ENCODE results near the gene ARHGEF1.
"Not testable (repeated sequence)": the region's sequence is repeated elsewhere in the genome, so short reads cannot be mapped to it uniquely, and the experiment has no call there.

ARHGEF1 gene

GRCh38 chr19:41863209-41863931 is 19.6 kb upstream of the ARHGEF1 start:
- DNase-seq (ENCODE audit: low read depth), result no peak

- no peak for DNase-seq (ENCODE audit: low read depth)
Measured at GRCh38 chr19:41864374-41864773, 18.6 kb upstream of the ARHGEF1 start.

GRCh38 chr19:41866284-41866683 is 16.7 kb upstream of the ARHGEF1 start:
- DNase-seq (ENCODE audit: low read depth), result no peak

DNA sequence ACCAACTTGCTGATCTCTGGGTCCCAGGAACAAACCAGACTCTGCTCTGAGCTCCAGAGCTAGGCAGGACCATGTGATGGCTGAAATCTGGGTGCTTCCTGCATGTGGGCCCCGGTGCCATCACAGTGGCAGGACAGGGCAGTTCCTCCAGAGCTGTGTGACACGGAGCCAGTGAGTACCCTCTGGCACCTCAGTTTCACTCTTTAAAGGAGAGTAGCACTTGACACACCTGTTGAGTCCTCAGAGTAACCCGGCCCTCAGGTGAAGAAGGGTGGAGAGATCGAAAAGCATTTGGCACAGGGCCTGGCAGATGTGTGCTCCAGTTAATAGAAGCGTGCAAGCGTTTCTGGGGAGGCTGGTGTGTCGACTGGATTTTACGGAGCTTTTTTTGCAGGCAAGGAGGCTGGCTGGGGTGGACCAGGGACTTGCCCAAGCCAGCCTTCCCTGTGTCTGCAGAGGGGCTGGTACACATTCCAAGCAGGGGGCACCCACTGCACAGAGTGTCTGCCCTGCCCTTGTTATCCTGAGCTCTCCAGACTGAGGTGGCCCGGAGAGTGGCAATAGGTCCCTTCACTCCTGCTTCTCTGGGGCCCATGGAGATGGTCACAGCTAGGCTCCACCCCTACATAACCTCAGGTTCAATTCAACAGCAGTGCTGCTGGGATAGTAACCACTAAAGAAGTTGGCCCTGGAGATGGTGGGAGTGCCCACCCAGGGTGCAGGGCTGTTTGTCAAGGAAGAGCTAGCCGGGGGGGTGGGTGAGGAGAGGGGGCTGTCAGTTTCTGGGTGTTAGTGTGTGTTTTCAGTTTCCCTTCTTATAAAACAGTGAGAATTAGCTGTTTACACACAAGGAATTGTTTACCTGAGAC is 14.6 kb upstream of the ARHGEF1 start:
- DNase-seq (ENCODE audit: low read depth), result no peak

DNA sequence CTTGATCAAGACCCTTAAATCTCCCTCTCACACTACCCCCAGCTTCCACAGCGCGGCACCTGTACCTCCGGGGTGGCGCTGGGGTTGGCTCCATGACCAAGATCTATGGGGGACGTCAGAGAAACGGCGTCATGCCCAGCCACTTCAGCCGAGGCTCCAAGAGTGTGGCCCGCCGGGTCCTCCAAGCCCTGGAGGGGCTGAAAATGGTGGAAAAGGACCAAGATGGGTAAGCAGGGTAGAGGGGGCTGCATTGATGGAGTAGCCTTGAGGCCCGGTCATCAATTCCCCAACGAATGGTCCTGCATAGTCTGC is 14.0 kb upstream of the ARHGEF1 start:
- no peak for DNase-seq (ENCODE audit: low read depth)

- DNase-seq (ENCODE audit: low read depth), result no peak
Measured at GRCh38 chr19:41869374-41869955, 13.5 kb upstream of the ARHGEF1 start.

DNA sequence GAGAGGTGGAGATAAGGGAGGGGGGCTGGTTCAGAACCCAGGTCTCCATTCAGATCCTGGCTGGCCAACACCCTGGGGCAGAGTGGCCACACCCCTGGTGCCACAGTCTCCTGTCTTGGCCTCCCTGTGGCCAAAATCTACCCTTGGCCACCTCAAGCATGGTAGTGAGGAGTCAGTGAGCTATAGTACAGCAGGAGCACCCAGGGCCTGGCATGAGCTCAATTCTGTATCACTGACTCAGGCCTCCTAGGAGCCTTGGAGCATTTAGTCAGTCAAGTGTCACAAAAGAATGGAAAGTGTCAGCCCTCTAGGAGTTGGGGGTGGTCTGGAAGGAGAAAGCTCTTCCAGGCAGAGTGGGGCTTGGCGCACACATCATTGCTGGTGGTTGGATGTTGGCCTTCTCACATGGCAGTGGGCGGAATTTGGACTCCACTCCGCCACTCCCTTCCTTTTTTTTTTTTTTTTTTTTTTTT is 12.5 kb upstream of the ARHGEF1 start:
- DNase-seq (ENCODE audit: low read depth), result peak; percentile 33

GRCh38 chr19:41871573-41872383 is 11.2 kb upstream of the ARHGEF1 start:
- DNase-seq (ENCODE audit: low read depth), result no peak

GRCh38 chr19:41872384-41872774 is 10.6 kb upstream of the ARHGEF1 start:
- no peak for DNase-seq (ENCODE audit: low read depth)

- peak; percentile 39 for DNase-seq (ENCODE audit: low read depth)
Measured at GRCh38 chr19:41872775-41873647, 10.0 kb upstream of the ARHGEF1 start.

DNA sequence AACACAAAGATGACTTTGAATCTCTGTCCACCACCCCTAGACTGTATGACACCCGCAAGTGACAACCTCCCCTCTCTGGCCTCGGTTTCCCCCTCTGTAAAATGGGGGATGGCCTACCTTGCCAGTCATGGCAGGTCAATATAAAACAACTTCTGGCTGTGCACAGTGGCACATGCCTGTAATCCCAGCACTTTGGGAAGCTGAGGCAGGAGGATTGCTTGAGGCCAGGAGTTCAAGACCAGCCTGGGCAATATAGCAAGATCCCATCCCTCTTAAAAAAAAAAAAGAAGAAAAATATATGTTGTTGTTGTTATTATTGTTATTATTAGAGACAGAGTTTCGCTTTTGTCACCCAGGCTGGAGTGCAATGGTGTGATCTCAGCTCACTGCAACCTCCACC is 7.0 kb upstream of the ARHGEF1 start:
- DNase-seq (ENCODE audit: low read depth), result not testable (repeated sequence)

DNA sequence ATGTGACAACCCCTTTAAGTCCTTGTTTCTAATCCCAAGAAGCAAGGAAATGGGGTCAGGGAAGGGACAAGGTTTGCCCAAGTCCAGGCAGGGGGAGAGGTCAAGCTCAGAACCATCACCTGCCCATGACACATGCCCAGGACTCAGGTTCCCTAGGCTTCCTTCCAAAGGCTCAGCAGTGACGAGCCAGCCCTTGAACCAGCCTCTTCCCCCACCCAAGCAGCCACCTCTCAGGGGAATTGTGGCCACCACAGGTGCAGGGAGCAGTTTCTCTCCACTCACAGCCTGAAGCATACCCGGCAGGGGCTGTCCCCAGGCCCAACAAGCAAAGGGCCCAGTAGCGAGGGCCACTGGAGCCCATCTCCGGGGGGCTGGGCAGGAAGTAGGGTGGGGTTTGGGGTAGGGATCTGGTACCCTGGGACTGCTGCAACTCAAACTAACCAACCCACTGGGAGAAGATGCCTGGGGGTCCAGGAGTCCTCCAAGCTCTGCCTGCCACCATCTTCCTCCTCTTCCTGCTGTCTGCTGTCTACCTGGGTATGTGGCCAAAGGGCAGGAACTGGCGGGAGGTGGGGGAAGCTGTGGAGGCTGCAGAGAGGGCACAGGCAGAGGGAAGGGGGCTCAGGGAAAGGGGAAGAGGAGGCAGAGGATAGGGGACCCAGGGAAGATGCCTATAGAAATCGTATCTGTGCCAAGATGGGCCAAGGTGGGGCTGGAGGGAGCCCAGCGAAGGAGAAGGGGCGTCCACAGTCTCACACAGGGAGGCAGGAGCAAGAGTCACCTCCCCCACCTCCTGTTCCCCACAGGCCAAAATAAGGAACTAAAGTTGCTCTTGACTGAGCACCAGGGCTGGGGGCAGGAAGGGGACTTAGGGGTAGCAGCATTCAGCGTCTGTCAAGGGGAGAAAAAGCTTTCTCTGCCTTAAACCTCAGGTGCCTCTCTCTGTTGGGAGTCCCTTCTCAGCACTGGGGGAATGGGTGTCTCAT is 5.8 kb upstream of the ARHGEF1 start, which contains the start of gene CD79A:
CD79A (plus strand) TSS at position 433 of the 986 bp plus-strand sequence; CDS start at position 459, 26 bp downstream.
- DNase-seq (ENCODE audit: low read depth), result no peak

- no peak for DNase-seq (ENCODE audit: low read depth)
Measured at GRCh38 chr19:41877916-41878905, 4.8 kb upstream of the ARHGEF1 start.

DNA sequence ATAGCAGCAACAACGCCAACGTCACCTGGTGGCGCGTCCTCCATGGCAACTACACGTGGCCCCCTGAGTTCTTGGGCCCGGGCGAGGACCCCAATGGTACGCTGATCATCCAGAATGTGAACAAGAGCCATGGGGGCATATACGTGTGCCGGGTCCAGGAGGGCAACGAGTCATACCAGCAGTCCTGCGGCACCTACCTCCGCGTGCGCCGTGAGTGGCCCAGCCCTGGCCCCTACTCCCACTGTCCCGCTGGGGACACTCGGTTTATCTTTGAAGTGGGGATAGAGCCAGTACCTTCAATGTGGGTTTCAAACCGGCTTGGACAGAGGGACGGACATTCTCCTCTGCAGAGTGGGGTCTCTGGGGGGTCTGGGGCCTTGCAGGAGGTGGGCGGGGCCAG is 3.9 kb upstream of the ARHGEF1 start:
- no peak for DNase-seq (ENCODE audit: low read depth)

DNA sequence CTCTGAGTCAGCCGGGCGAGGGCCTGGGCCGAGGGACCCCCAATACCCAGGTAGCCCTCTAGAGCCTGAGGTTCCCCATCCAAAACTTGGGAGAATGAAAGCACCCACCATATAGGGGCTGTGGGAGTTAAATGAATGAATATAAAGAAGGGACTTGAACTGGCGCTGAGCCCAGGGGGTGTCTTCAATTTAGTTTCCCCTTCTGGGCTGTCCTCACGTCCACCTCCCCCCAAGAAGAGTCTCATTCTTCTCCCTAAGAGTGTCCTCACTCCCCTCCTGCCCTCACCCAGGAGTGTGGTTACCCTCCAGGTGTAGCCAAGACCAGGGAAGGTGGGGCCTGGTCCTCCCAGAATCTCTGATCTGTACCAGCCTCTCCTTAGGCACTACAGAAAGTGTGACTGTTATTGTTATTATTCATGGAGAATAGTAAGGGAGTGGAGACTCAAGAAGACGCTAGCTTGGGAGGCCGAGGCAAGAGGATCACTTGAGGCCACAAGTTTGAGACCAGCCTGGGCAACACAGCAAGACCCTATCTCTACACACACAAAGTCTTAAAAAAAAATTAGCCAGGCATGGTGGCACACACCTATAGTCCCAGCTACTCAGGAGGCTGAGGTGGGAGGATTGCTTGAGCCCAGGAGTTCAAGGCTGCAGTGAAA is 3.2 kb upstream of the ARHGEF1 start:
- no peak for DNase-seq (ENCODE audit: low read depth)

GRCh38 chr19:41880329-41880708 is 2.7 kb upstream of the ARHGEF1 start:
- DNase-seq (ENCODE audit: low read depth), result no peak

DNA sequence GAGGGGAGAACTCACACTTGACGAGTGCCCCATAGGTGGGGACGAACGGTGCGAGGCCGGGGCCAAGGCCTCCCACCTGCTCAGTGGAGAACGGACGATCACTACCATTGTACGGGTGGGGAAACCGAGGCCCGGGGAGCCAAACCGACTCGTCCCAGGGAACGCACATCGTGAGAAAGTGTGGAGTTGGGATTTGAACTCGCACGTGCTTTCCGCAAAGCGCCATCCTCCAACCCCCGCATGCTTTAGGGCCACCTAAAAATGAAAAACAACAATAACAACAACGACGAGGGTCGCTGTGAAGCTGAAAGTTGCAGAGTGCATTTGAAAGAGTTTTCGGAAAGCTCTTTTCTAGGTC is 458 bp downstream of the ARHGEF1 start:
- no peak for DNase-seq (ENCODE audit: low read depth)

All from fibroblast of gingiva (primary cell).